ENCODE data around the gene WNK1. TPM values are rescaled to one million over a fixed set of nuclear protein-coding genes. Genes with fewer than 3 reads are reported as not detected.

Gene WNK1
- total and polyA plus RNA-seq, 2 experiments from 2014 or later, result 110 to 145 TPM

GRCh38 chr12:867905-868304 is 115.5 kb downstream of the WNK1 start:
- Histone ChIP-seq H3K36me3 (peaks cover 87% of the 10 kb centered on the region), H3K4me1 (ENCODE audit: low read depth) (no peaks in the 10 kb centered on the region), H3K4me3 (no peak overlapping the region), H3K27ac (peak overlapping the region; percentile 55), H3K27me3 (no peaks in the 10 kb centered on the region), H3K9me3 (ENCODE audit: low read depth) (no peaks in the 10 kb centered on the region)
- no peak for DNase-seq (ENCODE audit: low read depth in 1 of 2, low spot score in 1 of 2)
- TF ChIP-seq CTCF (IDR thresholded peaks at IDR 0.05; ENCODE audit: low read depth, low read length), result no peak

- Histone ChIP-seq H3K4me1 (ENCODE audit: low read depth) (peaks cover 4% of the 10 kb centered on the region), H3K4me3 (no peak overlapping the region), H3K36me3 (peaks cover 86% of the 10 kb centered on the region), H3K27ac (peak overlapping the region; percentile 55), H3K27me3 (no peaks in the 10 kb centered on the region), H3K9me3 (ENCODE audit: low read depth) (no peaks in the 10 kb centered on the region)
- TF ChIP-seq CTCF (IDR thresholded peaks at IDR 0.05; ENCODE audit: low read depth, low read length), result peak; percentile 18
- no peak for DNase-seq (ENCODE audit: low read depth in 1 of 2, low spot score in 1 of 2)
Measured at GRCh38 chr12:868722-869121, 116.3 kb downstream of the WNK1 start.

GRCh38 chr12:870378-870777 is 118.0 kb downstream of the WNK1 start:
- Histone ChIP-seq H3K27me3 (no peaks in the 10 kb centered on the region), H3K27ac (no peak overlapping the region), H3K4me3 (no peak overlapping the region), H3K4me1 (ENCODE audit: low read depth) (peaks cover 8% of the 10 kb centered on the region), H3K36me3 (peaks cover 83% of the 10 kb centered on the region), H3K9me3 (ENCODE audit: low read depth) (no peaks in the 10 kb centered on the region)
- TF ChIP-seq CTCF (IDR thresholded peaks at IDR 0.05; ENCODE audit: low read depth, low read length), result no peak
- no peak for DNase-seq (ENCODE audit: low read depth in 1 of 2, low spot score in 1 of 2)

GRCh38 chr12:873954-874353 is 121.6 kb downstream of the WNK1 start:
- H3K36me3 ChIP-seq, result peaks cover 73% of the 10 kb centered on the region
- no peaks in the 10 kb centered on the region for H3K27me3 ChIP-seq
- H3K9me3 ChIP-seq (ENCODE audit: low read depth), result no peaks in the 10 kb centered on the region
- TF ChIP-seq CTCF (IDR thresholded peaks at IDR 0.05; ENCODE audit: low read depth, low read length), result no peak
- H3K4me3 ChIP-seq, result no peak overlapping the region
- H3K4me1 ChIP-seq (ENCODE audit: low read depth), result peaks cover 8% of the 10 kb centered on the region
- peak overlapping the region; percentile 60 for H3K27ac ChIP-seq
- no peak for DNase-seq (ENCODE audit: low read depth in 1 of 2, low spot score in 1 of 2)

- DNase-seq (ENCODE audit: low read depth in 1 of 2, low spot score in 1 of 2), result peak in 1 of 2 donors; percentile 41
- Histone ChIP-seq H3K27me3 (no peaks in the 10 kb centered on the region), H3K9me3 (ENCODE audit: low read depth) (no peaks in the 10 kb centered on the region), H3K36me3 (peaks cover 77% of the 10 kb centered on the region), H3K27ac (no peak overlapping the region), H3K4me1 (ENCODE audit: low read depth) (no peaks in the 10 kb centered on the region), H3K4me3 (no peak overlapping the region)
- TF ChIP-seq CTCF (IDR thresholded peaks at IDR 0.05; ENCODE audit: low read depth, low read length), result no peak
Measured at GRCh38 chr12:879641-880040, 127.3 kb downstream of the WNK1 start.

GRCh38 chr12:880656-881055 is 128.3 kb downstream of the WNK1 start:
- no peak for DNase-seq (ENCODE audit: low read depth in 1 of 2, low spot score in 1 of 2)
- no peak for TF ChIP-seq CTCF (IDR thresholded peaks at IDR 0.05; ENCODE audit: low read depth, low read length)
- H3K4me1 ChIP-seq (ENCODE audit: low read depth), result no peaks in the 10 kb centered on the region
- H3K4me3 ChIP-seq, result no peak overlapping the region
- H3K9me3 ChIP-seq (ENCODE audit: low read depth), result no peaks in the 10 kb centered on the region
- peaks cover 79% of the 10 kb centered on the region for H3K36me3 ChIP-seq
- no peak overlapping the region for H3K27ac ChIP-seq
- H3K27me3 ChIP-seq, result no peaks in the 10 kb centered on the region

Data from cardiac muscle cell (in vitro differentiated cells and primary cell).